ENCODE measurements around the gene RND3.

The RND3 gene

GRCh38 chr2:150476286-150476685, 11.2 kb downstream of the RND3 start:
- DNase-seq (ENCODE audit: low read depth): no peak

GRCh38 chr2:150475479-150476250, 11.8 kb downstream of the RND3 start:
- DNase-seq (ENCODE audit: low read depth): no peak

- DNase-seq (ENCODE audit: low read depth): no peak
These were observed 13.0 kb downstream of the RND3 start for GRCh38 chr2:150474326-150475074.

GRCh38 chr2:150473767-150474166, 13.7 kb downstream of the RND3 start:
- no peak for DNase-seq (ENCODE audit: low read depth)

- DNase-seq (ENCODE audit: low read depth): no peak
These were observed 15.0 kb downstream of the RND3 start for GRCh38 chr2:150472511-150472899.

GRCh38 chr2:150471813-150472510, 15.5 kb downstream of the RND3 start:
- no peak for DNase-seq (ENCODE audit: low read depth)

GRCh38 chr2:150470435-150470834, 17.0 kb downstream of the RND3 start:
- DNase-seq (ENCODE audit: low read depth): no peak

GRCh38 chr2:150469706-150470274, 17.7 kb downstream of the RND3 start:
- no peak for DNase-seq (ENCODE audit: low read depth)

GRCh38 chr2:150468350-150468960, 19.0 kb downstream of the RND3 start:
- DNase-seq (ENCODE audit: low read depth): no peak

- no peak for DNase-seq (ENCODE audit: low read depth)
These were observed 19.9 kb downstream of the RND3 start for GRCh38 chr2:150467621-150467963.

- DNase-seq (ENCODE audit: low read depth): no peak
These were observed 20.5 kb downstream of the RND3 start for GRCh38 chr2:150466741-150467620.

- no peak for DNase-seq (ENCODE audit: low read depth)
These were observed 21.5 kb downstream of the RND3 start for GRCh38 chr2:150465703-150466569.

- no peak for DNase-seq (ENCODE audit: low read depth)
These were observed 22.5 kb downstream of the RND3 start for GRCh38 chr2:150464986-150465385.

- DNase-seq (ENCODE audit: low read depth): no peak
These were observed 23.2 kb downstream of the RND3 start for GRCh38 chr2:150464270-150464669.

GRCh38 chr2:150462770-150463169, 24.7 kb downstream of the RND3 start:
- no peak for DNase-seq (ENCODE audit: low read depth)

- no peak for DNase-seq (ENCODE audit: low read depth)
These were observed 28.2 kb downstream of the RND3 start for GRCh38 chr2:150459281-150459680.

GRCh38 chr2:150450765-150451164, 36.7 kb downstream of the RND3 start:
- DNase-seq (ENCODE audit: low read depth): no peak

- DNase-seq (ENCODE audit: low read depth): no peak
These were observed 37.6 kb downstream of the RND3 start for GRCh38 chr2:150449856-150450255.

GRCh38 chr2:150445398-150445797, 42.1 kb downstream of the RND3 start:
- DNase-seq (ENCODE audit: low read depth): no peak

GRCh38 chr2:150442484-150442883, 45.0 kb downstream of the RND3 start:
- no peak for DNase-seq (ENCODE audit: low read depth)

Measured in T-helper 22 cell (primary cell).